ENCODE data around the gene RMND5B. TPM values are rescaled to one million over a fixed set of nuclear protein-coding genes. Genes with fewer than 3 reads are reported as not detected.
"Not testable (repeated sequence)": the region's sequence is repeated elsewhere in the genome, so short reads cannot be mapped to it uniquely, and the experiment has no call there.

The RMND5B gene
- total RNA-seq, 1 experiment from 2014 or later: 54.2 TPM

DNA sequence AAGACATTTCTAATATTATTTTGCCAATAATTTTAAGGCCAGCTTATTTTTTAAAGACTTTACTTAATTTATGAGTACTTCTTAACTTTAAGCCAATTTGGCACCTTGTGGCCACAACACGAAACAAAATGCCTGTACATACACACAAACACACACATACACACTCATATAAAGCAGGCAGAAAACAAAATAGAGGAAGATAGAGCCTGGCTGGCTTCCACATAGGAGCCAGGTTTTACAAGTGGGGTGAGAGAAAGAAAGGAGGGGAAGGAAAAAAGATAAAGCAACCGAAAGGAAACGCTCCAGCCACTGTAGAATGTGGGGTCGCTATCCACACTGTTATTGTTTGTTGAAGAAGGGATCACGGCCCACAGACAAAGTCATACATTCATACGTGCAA, 46.0 kb downstream of the RMND5B start:
- no peaks in the 10 kb centered on the region for H3K36me3 ChIP-seq
- no peak overlapping the region for H3K4me3 ChIP-seq
- DNase-seq: no peak
- peaks cover 12% of the 10 kb centered on the region for H3K9me3 ChIP-seq
- H3K27me3 ChIP-seq: peaks cover 4% of the 10 kb centered on the region; the same call in 1 of the 2 replicates

DNA sequence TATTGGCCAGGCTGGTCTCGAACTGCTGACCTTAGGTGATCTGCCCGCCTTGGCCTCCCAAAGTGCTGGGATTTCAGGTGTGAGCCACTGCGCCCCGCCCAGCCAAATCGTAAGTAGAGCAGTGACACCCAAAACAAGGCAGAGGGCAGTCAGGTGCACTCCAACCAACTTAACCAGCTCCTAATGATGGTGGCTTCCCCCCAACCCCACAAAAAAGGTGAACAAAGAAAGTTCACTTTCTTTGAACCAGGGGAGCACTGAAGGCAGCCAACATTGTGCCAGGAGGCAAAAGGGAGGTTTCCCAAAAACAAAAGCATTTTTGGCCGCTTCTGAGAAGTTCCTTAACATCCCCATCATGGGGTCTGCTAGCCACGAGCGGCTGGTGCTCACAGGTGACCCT, 46.8 kb downstream of the RMND5B start:
- no peak overlapping the region for H3K4me3 ChIP-seq
- H3K9me3 ChIP-seq: peaks cover 12% of the 10 kb centered on the region
- peaks cover 4% of the 10 kb centered on the region; the same call in 1 of the 2 replicates for H3K27me3 ChIP-seq
- H3K36me3 ChIP-seq: no peaks in the 10 kb centered on the region
- no peak for DNase-seq

DNA sequence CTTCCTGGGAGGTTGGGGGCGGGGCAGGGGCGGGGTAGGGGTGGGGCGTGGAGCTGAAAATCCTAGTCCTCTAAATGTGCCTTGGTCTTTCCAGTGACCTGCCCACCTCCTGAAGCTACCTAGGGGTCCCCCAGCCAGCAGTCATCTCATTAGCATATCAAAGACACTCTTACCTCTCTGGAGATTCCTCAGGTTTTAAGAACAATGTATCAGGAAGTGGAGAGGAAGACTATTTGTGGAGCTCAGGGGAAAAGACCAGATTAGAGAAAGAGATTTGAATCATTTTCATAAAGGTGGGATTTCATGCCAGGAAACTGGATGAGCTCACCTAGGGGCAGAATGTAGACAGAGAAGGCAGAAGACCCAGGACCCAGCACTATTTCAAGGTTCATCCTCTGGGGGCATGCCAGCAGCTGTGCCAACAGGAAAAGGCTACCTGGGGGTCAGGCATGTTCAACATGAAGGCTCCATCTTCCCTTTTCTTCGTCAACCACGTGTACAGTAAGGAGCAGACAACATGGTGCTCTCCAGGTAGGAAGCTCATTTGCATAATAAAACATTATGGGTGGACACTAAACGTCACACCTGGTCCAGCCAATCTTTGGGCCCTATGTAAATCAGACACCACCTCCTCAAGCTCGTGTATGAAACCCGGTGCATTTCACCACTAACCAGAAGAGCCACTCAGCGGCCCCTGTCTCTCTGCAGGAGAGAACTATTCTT, 49.5 kb downstream of the RMND5B start:
- Histone ChIP-seq H3K9me3 (peaks cover 12% of the 10 kb centered on the region), H3K36me3 (no peaks in the 10 kb centered on the region), H3K27me3 (peaks cover 4% of the 10 kb centered on the region; the same call in 1 of the 2 replicates), H3K4me3 (no peak overlapping the region)
- DNase-seq: no peak

DNA sequence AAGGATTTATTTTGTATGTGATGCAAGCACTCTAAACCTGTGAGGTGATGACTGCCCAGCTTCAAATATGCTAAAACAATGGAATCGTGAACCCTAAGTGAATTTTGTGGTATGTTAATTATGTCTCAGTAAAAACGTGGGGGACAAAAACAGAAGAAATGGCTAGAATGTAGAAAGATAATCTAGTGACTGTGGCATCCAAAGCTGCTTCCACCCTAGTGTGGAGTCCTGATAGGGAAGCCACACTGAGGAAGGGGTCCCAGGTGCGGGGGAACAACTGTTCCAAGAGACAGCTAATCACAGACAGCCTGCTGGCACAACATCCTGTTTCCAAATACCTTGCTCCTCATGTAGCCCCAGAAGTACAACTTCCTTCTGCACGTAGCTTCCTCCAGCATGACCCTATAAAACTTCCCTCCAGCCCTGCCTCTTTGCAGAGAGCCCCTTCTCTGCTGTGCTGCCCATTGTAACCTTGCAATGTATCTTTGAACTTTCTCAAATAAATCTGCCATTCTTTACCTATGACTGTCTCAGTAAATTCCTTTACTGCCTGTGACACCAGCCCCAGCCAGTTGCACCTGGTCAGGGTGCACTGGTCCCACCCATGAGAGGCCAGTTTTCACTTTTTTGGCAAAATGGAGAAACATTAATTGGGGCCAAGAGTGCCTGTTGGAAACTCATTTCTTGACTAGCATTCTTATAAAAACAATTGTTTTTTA, 51.5 kb downstream of the RMND5B start:
- DNase-seq: no peak
- no peaks in the 10 kb centered on the region for H3K36me3 ChIP-seq

DNA sequence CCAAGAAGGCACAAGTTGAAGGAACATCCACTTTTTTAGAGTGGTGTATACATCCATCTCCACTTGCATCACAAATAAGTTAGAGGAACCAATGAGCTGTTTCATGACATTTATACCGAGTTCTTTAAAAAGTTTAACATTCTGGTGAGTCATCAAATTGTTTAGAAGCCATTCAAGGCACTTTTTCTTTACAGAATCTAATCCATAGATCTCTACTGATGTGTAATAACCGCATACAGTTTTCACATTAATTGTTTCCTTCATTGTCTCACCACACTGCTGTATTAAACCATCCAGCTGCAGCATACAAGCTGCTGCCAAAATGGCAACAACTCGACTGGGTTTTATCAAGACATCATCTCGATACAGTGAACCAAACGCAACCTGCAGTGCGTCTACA, 55.6 kb downstream of the RMND5B start:
- no peak overlapping the region for H3K4me3 ChIP-seq
- no peaks in the 10 kb centered on the region; the same call in 1 of the 2 replicates for H3K27me3 ChIP-seq
- no peaks in the 10 kb centered on the region for H3K36me3 ChIP-seq
- H3K9me3 ChIP-seq: peaks cover 5% of the 10 kb centered on the region; the same call in 1 of the 2 replicates
- no peak for DNase-seq

More for the DNA sequence above, 51.5 kb downstream of the RMND5B start:
- Histone ChIP-seq H3K4me3 (no peak overlapping the region), H3K27me3 (peaks cover 4% of the 10 kb centered on the region; the same call in 1 of the 2 replicates), H3K9me3 (peaks cover 12% of the 10 kb centered on the region)

DNA sequence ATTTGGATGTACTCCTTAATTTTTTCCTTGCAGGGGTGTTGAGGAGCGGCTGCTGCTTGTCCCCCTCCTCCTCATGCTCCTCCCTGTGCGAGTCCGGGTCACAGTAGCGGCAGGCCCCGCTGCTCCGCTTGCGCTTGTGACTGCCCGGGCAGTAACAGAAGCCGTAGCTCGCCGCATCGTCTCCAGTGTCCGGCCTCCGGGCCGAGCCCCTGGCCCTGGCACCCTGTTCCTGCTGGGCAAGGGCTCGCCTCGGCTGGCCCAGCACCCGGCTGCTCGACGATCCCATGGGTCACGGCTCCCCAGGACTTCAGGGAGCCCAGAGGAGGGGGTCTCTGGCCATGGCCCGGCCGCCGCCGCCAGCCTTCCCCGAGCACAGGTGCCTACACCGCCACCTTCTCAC, 56.2 kb downstream of the RMND5B start, which contains the start of gene GMCL2:
Gene GMCL2 (minus strand): TSS at position 358 of the 400 bp plus-strand sequence. CDS start 72 bp downstream, at position 286.
- DNase-seq: no peak
- Histone ChIP-seq H3K36me3 (no peaks in the 10 kb centered on the region), H3K9me3 (peaks cover 6% of the 10 kb centered on the region), H3K27me3 (no peaks in the 10 kb centered on the region; the same call in 1 of the 2 replicates), H3K4me3 (no peak within 1 kb of the TSS)

DNA sequence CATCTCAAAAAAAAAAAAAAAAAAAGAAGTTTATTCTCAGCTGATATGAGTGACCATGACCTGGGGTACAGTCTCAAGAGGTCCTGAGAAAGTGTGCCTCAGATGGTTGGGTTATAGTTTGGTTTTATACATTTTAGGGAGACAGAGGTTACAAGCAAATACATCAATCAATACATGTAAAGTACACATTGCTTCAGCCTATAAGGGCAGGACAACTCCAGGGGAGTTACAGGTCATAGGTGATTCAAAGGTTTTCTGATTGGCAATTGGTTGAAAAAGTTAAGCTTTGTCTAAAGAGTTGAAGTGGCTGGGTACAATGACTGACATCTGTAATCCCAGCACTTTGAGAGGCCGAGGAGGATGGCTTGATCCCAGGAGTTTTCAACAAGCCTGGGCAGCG, 58.6 kb downstream of the RMND5B start:
- Histone ChIP-seq H3K27me3 (peaks cover 5% of the 10 kb centered on the region), H3K36me3 (no peaks in the 10 kb centered on the region), H3K4me3 (no peak overlapping the region), H3K9me3 (peaks cover 18% of the 10 kb centered on the region)
- no peak for DNase-seq

DNA sequence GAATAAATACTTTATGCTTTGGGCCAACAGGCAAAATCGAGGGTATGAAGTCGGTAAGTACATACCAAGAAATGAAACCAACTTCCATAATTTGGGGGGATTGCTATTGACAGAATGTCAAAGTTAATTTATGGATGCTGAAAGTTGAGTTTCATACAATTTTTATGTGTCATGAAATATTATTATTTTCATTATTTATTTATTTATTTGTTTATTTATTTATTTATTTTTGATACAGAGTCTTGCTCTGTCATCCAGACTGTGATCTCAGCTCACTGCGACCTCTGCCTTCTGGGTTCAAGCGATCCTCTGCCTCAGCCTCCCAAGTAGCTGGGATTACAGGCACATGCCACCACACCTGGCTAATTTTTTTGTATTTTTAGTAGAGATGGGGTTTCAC, 60.8 kb downstream of the RMND5B start:
- Histone ChIP-seq H3K27me3 (peaks cover 10% of the 10 kb centered on the region), H3K36me3 (no peaks in the 10 kb centered on the region), H3K4me3 (no peak overlapping the region), H3K9me3 (peaks cover 18% of the 10 kb centered on the region)
- no peak for DNase-seq

DNA sequence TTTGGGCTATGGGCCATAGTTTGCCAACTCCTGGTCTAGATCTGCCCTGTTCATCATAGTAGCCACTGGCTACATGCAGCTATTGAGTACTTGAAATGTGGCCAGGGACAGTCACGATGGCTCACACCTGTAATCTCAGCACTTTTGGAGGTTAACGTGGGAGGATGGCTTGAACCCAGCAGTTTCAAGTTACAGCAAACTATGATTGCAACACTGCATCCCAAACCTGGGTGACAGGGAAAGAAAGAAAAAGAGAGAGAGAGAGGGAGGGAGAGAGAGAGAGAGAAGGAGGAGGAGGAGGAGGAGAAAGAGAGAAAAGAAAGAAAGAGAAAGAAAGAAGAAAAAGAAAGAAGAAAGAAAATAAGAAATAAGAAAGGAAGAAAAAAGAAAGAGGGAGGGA, 61.4 kb downstream of the RMND5B start:
- Histone ChIP-seq H3K9me3 (peaks cover 18% of the 10 kb centered on the region), H3K36me3 (no peaks in the 10 kb centered on the region), H3K4me3 (no peak overlapping the region), H3K27me3 (peaks cover 10% of the 10 kb centered on the region)
- no peak for DNase-seq

DNA sequence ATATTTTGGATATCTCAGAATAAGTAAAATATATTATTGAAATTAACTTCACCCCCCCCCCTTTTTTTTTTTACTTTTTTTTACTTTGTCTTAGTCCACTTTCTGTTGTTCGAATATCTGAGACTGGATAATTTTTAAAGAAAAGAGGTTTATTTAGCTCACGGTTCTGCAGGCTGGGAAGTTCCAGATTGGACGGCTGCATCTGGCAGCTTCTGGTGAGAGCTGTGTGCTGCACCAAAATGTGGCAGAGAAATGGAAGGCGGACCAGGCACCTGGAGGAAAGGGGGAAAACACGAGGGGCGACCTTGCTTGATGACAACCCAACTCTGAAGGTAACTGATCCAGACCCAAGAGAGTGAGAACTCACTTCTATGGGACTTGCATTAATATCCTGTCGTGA, 62.0 kb downstream of the RMND5B start:
- Histone ChIP-seq H3K36me3 (no peaks in the 10 kb centered on the region), H3K4me3 (no peak overlapping the region), H3K9me3 (peaks cover 18% of the 10 kb centered on the region), H3K27me3 (peaks cover 10% of the 10 kb centered on the region)
- DNase-seq: no peak

DNA sequence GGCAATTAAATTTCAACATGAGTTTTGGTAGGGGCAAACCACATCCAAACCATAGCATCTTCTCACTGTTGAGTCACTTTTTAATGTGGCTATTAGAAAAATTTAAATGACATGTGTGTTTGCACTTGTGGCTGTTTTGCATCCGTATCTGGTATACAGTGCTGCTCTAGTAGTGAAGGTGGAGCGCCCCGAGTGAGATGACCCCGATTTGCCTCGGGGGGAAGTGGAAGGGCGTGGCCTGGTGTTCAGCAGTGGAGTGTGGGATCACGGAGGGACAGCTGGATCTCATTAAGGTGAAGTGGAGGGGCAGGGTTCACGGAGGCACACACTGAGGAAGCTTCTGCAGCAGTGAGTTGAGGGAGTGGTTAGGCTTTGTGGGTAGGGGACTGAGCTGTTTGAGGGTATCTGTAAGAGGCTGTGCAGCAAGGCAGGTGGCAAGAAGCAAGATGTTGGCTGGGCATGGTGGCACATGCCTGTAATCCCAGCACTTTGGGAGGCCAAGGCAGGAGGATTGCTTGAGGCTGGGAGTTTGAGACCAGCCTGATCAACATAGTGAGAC, 62.5 kb downstream of the RMND5B start:
- Histone ChIP-seq H3K9me3 (peaks cover 18% of the 10 kb centered on the region), H3K4me3 (no peak overlapping the region), H3K36me3 (no peaks in the 10 kb centered on the region), H3K27me3 (peaks cover 10% of the 10 kb centered on the region)
- no peak for DNase-seq

DNA sequence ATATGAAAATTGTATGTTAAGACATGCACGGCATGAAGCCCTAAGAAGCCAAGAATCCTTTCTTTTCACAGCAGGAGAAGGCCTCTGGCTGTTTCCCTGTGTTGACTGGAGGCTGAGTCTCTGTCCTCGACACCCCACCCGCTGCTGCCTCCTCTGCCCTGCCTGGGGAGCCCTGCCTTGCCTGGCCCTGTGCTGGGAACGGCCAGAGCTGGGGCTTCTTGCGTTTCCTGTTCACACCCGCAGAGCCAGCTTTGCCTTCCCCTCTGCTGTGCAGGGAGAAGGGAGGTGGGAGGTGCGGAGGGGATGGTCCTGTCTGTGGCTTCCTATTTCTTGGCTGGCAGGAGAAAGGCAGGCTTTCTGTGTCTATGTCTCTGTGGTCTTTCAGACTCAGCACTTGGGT, 63.2 kb downstream of the RMND5B start:
- DNase-seq: no peak
- Histone ChIP-seq H3K36me3 (no peaks in the 10 kb centered on the region), H3K9me3 (peaks cover 18% of the 10 kb centered on the region), H3K4me3 (no peak overlapping the region), H3K27me3 (peaks cover 10% of the 10 kb centered on the region)

DNA sequence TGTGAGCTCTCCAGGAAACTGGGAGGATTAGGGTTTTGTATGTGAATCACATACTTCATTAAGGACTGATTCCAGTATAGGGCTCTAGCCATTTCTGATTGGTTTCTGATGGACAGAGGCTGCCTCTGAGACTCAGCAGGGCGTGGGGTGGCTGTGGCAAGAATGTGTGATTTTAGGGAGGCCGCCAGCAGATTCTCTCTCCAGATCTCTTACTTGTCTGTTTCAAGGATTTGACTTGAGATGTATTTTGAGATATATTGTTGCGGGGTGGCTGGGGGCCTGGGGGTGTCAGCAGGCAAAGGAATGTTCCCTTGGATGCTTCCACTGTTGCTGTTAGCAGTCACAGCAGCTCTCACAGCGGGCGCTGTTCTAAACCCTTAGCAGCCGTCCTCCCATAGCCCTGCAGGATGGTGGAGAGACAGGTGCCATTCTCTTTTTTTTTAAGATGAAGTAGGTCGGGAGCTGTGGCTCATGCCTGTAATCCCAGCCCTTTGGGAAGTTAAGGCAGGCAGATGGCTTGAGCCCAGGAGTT, 65.5 kb downstream of the RMND5B start:
- Histone ChIP-seq H3K27me3 (peaks cover 10% of the 10 kb centered on the region), H3K36me3 (no peaks in the 10 kb centered on the region), H3K9me3 (peaks cover 14% of the 10 kb centered on the region), H3K4me3 (no peak overlapping the region)
- no peak for DNase-seq

DNA sequence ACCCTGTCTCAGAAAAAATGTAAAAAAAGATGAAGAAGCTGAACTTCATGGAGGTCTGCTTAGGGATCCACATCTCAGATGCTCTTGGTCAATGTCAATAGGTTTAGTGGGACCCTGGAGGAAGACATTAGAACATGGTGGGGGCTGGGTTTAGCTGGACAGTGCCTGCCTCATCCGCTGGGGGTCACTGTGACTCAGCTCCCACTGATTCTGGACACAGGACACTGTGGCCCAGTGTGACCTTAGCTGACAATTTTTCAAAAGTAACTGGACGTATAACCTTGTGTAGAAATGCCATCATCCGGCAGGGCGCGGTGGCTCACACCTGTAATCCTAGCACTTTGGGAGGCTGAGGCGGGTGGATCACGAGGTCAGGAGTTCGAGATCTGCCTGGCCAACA, 66.2 kb downstream of the RMND5B start:
- no peaks in the 10 kb centered on the region for H3K36me3 ChIP-seq
- no peak overlapping the region for H3K4me3 ChIP-seq
- H3K27me3 ChIP-seq: peaks cover 10% of the 10 kb centered on the region
- no peak for DNase-seq
- H3K9me3 ChIP-seq: peaks cover 12% of the 10 kb centered on the region

DNA sequence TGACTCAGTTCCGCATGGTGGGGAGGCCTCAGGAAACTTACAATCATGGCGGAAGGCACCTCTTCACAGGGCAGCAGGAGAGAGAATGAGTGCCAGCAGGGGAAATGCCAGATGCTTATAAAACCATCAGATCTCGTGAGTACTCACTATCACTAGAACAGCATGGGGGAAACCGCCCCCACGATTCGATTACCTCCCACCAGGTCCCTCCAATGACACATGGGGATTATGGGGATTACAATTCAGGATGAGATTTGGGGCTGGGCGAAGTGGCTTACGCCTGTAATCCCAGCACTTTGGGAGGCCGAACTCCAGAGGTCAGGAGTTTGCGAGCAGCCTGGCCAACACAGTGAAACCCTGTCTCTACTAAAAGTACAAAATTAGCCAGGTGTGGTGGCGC, 67.3 kb downstream of the RMND5B start:
- H3K4me3 ChIP-seq, H3K36me3 ChIP-seq, DNase-seq, H3K27me3 ChIP-seq, H3K9me3 ChIP-seq: not testable (repeated sequence)

DNA sequence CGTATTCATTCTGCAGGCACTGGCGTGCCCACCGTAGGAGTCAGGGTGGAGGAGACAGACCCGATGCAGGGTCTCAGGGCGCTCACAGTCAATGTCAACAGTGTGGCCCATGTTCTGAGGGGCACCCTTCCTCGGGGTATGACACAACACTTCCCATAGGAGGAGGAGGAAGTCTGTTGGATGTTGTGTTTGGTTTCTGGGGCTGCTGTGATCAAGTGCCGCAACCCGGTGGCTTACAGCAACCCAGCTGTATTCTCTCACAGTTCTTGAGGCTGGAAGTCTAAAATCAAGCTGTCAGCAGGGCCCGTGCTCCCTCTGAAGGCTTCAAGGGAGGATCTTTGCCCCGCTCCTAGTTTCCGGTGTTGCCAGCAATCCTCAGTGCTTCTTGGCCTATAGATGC, 67.9 kb downstream of the RMND5B start:
- H3K9me3 ChIP-seq: no peaks in the 10 kb centered on the region; the same call in 1 of the 2 replicates

More for the DNA sequence above, 67.9 kb downstream of the RMND5B start:
- Histone ChIP-seq H3K4me3 (no peak overlapping the region), H3K36me3 (no peaks in the 10 kb centered on the region), H3K27me3 (peaks cover 6% of the 10 kb centered on the region; the same call in 1 of the 2 replicates)
- no peak for DNase-seq

All from MG63 (cell line).